ENCODE results near the gene ELP4.

DNA sequence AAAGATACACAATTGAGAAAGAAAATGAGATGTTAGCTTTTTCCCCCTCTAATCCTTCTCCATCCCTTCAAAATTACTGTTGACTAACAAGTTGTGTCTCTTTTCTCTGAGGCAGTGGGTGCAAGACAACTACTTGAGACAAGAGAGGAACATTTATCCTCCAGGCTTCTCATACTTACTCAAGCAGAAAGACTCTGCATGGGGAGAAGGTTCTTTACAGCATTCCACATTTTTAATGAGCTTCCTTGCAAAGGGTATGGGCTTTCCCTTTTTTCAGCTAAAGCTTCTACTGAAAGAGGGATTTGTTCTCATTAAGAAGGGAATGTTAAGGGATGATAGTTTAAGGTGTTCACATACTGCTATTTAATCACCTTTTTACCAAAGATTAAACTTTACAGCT is 253.7 kb downstream of the ELP4 start:
- TF ChIP-seq, protein P1, sequence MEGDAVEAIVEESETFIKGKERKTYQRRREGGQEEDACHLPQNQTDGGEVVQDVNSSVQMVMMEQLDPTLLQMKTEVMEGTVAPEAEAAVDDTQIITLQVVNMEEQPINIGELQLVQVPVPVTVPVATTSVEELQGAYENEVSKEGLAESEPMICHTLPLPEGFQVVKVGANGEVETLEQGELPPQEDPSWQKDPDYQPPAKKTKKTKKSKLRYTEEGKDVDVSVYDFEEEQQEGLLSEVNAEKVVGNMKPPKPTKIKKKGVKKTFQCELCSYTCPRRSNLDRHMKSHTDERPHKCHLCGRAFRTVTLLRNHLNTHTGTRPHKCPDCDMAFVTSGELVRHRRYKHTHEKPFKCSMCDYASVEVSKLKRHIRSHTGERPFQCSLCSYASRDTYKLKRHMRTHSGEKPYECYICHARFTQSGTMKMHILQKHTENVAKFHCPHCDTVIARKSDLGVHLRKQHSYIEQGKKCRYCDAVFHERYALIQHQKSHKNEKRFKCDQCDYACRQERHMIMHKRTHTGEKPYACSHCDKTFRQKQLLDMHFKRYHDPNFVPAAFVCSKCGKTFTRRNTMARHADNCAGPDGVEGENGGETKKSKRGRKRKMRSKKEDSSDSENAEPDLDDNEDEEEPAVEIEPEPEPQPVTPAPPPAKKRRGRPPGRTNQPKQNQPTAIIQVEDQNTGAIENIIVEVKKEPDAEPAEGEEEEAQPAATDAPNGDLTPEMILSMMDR (IDR thresholded peaks at IDR 0.05; ENCODE audit: borderline replicate concordance, extremely low read depth, low read length, poor library complexity, severe bottlenecking) = no peak
- no peak for TF ChIP-seq EZH2 (IDR thresholded peaks at IDR 0.05; ENCODE audit: borderline replicate concordance, low read depth, low read length, severe bottlenecking)
